HepG2 (cell line): ENCODE data around the gene MVB12A. TPM values are rescaled to one million over a fixed set of nuclear protein-coding genes. Genes with fewer than 3 reads are reported as not detected.
A peak's percentile ranks its signal among the peaks of the same experiment; 100 is the strongest.

Experiments used
- AHR ChIP-seq: IDR thresholded peaks from 2 replicates; pipeline ENCODE4 v1.6.1; 2018; ENCODE audit warnings: missing genetic modification reagents, missing compliant biosample characterization
- DMAP1 ChIP-seq: IDR thresholded peaks from 2 replicates; pipeline ENCODE4 v1.6.1; 2016
- KLF13 ChIP-seq: sonication (generic); formaldehyde crosslinking; IDR thresholded peaks from 2 replicates; pipeline ENCODE4 v1.4.0; 2020; ENCODE audit warnings: mild to moderate bottlenecking, missing genetic modification reagents
- RFXANK ChIP-seq: IDR thresholded peaks from 2 replicates; pipeline ENCODE4 v1.6.1; 2016
- THYN1 ChIP-seq: sonication (generic); formaldehyde crosslinking; IDR thresholded peaks from 2 replicates; pipeline ENCODE4 v1.8.1; 2023; ENCODE audit warnings: low read depth, mild to moderate bottlenecking, moderate library complexity, missing genetic modification reagents, borderline replicate concordance
- ZEB1 ChIP-seq: IDR thresholded peaks from 2 replicates; pipeline ENCODE4 v1.6.1; 2012; ENCODE audit warnings: mild to moderate bottlenecking, low read depth, inconsistent platforms; ENCODE audit not compliant: insufficient replicate concordance
- ZFP90 ChIP-seq: sonication (generic); formaldehyde crosslinking; IDR thresholded peaks from 2 replicates; pipeline ENCODE4 v1.8.0; 2022; ENCODE audit warnings: missing genetic modification reagents, mild to moderate bottlenecking, inconsistent platforms, borderline replicate concordance
- ZFY ChIP-seq: sonication (generic); formaldehyde crosslinking; IDR thresholded peaks from 2 replicates; pipeline ENCODE4 v1.4.0; 2020; ENCODE audit warnings: missing genetic modification reagents
- ZNF12 ChIP-seq: sonication (generic); formaldehyde crosslinking; IDR thresholded peaks from 2 replicates; pipeline ENCODE4 v1.5.0; 2020; ENCODE audit warnings: missing genetic modification reagents
- ZNF605 ChIP-seq: sonication (generic); formaldehyde crosslinking; IDR thresholded peaks from 2 replicates; pipeline ENCODE4 v1.8.0; 2022; ENCODE audit warnings: mild to moderate bottlenecking, missing genetic modification reagents
- ZNF614 ChIP-seq: IDR thresholded peaks from 2 replicates; pipeline ENCODE4 v1.6.1; 2018; ENCODE audit warnings: missing biosample characterization, missing genetic modification reagents, inconsistent platforms, borderline replicate concordance
- polyA plus RNA-seq, 8 experiments: library from polyadenylated mRNA; depleted of rRNA in 3 of 8; stranded (reverse) in 7 of 8; unstranded in 1 of 8; fragments of >200 nt; fragmentation: Illumina TruSeq in 4 of 8; extraction: Trizol in 4 of 8; gene quantifications; 2 replicates each; pipeline versions ENCODE4 v1.2.1 to v1.2.3, GENCODE V29; 2011 to 2016; ENCODE audit warnings: low read depth in 4 of 8, missing spikeins in 1 of 8, mixed read lengths in 1 of 8; ENCODE audit not compliant: insufficient read depth in 1 of 8
- total RNA-seq, 5 experiments: library from RNA; depleted of rRNA; stranded (reverse); fragments of >200 nt; fragmentation: Illumina TruSeq; extraction: Trizol; gene quantifications; 2 replicates each; pipeline ENCODE4 v1.2.3, GENCODE V29; 2016; ENCODE audit warnings: low read depth in 1 of 5
- TF ChIP-seq, protein P1 (sequence below): sonication (generic); formaldehyde crosslinking; IDR thresholded peaks from 2 replicates; pipeline ENCODE4 v1.5.1; 2020; ENCODE audit warnings: mild to moderate bottlenecking, missing genetic modification reagents
- TF ChIP-seq, protein P2 (sequence below): sonication (generic); formaldehyde crosslinking; IDR thresholded peaks from 2 replicates; pipeline ENCODE4 v1.8.1; 2023; ENCODE audit warnings: mild to moderate bottlenecking, missing genetic modification reagents
- TF ChIP-seq, protein P3 (sequence below): sonication (generic); formaldehyde crosslinking; IDR thresholded peaks from 2 replicates; pipeline ENCODE4 v1.5.0; 2020; ENCODE audit warnings: missing genetic modification reagents, mild to moderate bottlenecking, borderline replicate concordance
- TF ChIP-seq, protein P4 (sequence below): sonication (generic); formaldehyde crosslinking; IDR thresholded peaks from 2 replicates; pipeline ENCODE4 v1.5.0; 2020; ENCODE audit warnings: mild to moderate bottlenecking, missing genetic modification reagents
- TF ChIP-seq, protein P5 (sequence below): IDR thresholded peaks from 2 replicates; pipeline ENCODE4 v1.6.1; 2016; ENCODE audit warnings: missing genetic modification reagents, missing compliant biosample characterization
- TF ChIP-seq, protein P6 (sequence below): sonication (generic); formaldehyde crosslinking; IDR thresholded peaks from 2 replicates; pipeline ENCODE4 v1.5.0; 2020; ENCODE audit warnings: missing genetic modification reagents
- TF ChIP-seq, protein P7 (sequence below): sonication (generic); formaldehyde crosslinking; IDR thresholded peaks from 2 replicates; pipeline ENCODE4 v1.4.0; 2020; ENCODE audit warnings: missing genetic modification reagents; ENCODE audit errors: not compliant biosample characterization

Gene MVB12A
- total and polyA plus RNA-seq, 2 of the 13 experiments (the other 11 are each of a cell fraction or from before 2014, with no cell fraction given): 35.7 to 36.1 TPM

DNA sequence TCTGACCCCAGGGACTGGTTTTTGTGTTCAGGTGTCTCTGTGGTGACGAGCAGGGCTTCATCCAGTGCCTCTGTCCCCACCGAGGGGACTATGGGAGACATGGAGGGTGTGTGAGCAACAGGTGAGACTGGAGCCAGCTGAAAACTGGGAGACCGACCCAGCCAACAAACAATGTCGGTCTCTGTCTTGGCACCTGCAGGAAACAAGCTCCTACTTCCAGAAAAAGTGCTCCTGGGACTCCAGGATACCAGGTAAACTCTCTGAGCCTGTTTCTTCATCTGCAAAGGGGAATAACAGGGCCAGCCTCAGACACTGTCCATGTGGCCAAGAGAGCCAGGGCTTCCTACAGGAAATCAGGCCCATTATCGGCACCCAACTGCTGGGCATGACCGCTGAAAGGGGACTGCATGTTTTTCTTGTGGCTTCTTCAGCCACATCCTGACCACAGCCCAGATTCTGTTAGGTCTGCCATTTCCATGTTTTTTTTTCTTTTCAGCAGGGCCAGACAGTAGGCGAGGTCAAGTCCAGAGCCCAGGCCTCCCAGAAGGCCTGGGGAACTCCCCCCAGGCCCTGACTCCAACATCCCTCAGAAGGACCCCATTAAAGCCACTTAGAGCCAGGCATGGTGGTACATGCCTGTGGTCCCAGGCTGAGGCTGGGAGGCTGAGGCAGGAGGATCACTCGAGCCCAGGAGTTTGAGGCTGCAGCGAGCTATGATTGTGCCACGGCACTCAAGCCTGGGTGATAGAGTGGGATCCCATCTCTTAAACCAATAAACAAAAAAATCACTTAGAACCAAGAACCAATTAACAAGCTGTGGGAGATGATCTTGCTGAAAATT is 13.6 kb upstream of the MVB12A start (continued):
- TF ChIP-seq, protein P1, sequence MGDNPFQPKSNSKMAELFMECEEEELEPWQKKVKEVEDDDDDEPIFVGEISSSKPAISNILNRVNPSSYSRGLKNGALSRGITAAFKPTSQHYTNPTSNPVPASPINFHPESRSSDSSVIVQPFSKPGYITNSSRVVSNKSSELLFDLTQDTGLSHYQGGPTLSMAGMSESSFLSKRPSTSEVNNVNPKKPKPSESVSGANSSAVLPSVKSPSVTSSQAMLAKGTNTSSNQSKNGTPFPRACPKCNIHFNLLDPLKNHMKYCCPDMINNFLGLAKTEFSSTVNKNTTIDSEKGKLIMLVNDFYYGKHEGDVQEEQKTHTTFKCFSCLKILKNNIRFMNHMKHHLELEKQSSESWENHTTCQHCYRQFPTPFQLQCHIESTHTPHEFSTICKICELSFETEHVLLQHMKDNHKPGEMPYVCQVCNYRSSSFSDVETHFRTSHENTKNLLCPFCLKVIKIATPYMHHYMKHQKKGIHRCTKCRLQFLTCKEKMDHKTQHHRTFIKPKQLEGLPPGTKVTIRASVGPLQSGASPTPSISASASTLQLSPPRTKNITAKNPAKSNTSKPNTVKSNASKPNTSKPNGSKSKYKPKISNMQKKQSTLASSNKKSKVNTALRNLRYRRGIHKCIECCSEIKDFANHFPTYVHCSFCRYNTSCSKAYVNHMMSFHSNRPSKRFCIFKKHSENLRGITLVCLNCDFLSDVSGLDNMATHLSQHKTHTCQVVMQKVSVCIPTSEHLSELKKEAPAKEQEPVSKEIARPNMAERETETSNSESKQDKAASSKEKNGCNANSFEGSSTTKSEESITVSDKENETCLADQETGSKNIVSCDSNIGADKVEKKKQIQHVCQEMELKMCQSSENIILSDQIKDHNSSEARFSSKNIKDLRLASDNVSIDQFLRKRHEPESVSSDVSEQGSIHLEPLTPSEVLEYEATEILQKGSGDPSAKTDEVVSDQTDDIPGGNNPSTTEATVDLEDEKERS (CRISPR knock-in tag): no peak
- TF ChIP-seq ZFP90 (peak; percentile 31; the same call in 1 of the 2 replicates), KLF13 (no peak), RFXANK (no peak), ZNF12 (CRISPR knock-in tag) (no peak), ZNF614 (CRISPR knock-in tag) (peak; percentile 4; the same call in 1 of the 2 replicates), AHR (CRISPR knock-in tag) (0 out of 2 replicates have a peak, but pooled peaks have one; percentile 35), ZEB1 (no peak), DMAP1 (CRISPR knock-in tag) (peak; percentile 41; the same call in 1 of the 2 replicates), THYN1 (CRISPR knock-in tag) (no peak), ZFY (CRISPR knock-in tag) (no peak), ZNF605 (CRISPR knock-in tag) (no peak)
- TF ChIP-seq, protein P2, sequence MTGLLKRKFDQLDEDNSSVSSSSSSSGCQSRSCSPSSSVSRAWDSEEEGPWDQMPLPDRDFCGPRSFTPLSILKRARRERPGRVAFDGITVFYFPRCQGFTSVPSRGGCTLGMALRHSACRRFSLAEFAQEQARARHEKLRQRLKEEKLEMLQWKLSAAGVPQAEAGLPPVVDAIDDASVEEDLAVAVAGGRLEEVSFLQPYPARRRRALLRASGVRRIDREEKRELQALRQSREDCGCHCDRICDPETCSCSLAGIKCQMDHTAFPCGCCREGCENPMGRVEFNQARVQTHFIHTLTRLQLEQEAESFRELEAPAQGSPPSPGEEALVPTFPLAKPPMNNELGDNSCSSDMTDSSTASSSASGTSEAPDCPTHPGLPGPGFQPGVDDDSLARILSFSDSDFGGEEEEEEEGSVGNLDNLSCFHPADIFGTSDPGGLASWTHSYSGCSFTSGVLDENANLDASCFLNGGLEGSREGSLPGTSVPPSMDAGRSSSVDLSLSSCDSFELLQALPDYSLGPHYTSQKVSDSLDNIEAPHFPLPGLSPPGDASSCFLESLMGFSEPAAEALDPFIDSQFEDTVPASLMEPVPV: no peak
- TF ChIP-seq, protein P3, sequence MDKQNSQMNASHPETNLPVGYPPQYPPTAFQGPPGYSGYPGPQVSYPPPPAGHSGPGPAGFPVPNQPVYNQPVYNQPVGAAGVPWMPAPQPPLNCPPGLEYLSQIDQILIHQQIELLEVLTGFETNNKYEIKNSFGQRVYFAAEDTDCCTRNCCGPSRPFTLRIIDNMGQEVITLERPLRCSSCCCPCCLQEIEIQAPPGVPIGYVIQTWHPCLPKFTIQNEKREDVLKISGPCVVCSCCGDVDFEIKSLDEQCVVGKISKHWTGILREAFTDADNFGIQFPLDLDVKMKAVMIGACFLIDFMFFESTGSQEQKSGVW (CRISPR knock-in tag): no peak
- TF ChIP-seq, protein P4, sequence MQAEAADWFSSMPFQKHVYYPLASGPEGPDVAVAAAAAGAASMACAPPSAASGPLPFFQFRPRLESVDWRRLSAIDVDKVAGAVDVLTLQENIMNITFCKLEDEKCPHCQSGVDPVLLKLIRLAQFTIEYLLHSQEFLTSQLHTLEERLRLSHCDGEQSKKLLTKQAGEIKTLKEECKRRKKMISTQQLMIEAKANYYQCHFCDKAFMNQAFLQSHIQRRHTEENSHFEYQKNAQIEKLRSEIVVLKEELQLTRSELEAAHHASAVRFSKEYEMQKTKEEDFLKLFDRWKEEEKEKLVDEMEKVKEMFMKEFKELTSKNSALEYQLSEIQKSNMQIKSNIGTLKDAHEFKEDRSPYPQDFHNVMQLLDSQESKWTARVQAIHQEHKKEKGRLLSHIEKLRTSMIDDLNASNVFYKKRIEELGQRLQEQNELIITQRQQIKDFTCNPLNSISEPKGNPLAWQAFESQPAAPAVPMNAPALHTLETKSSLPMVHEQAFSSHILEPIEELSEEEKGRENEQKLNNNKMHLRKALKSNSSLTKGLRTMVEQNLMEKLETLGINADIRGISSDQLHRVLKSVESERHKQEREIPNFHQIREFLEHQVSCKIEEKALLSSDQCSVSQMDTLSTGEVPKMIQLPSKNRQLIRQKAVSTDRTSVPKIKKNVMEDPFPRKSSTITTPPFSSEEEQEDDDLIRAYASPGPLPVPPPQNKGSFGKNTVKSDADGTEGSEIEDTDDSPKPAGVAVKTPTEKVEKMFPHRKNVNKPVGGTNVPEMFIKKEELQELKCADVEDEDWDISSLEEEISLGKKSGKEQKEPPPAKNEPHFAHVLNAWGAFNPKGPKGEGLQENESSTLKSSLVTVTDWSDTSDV (CRISPR knock-in tag): no peak
- TF ChIP-seq, protein P5, sequence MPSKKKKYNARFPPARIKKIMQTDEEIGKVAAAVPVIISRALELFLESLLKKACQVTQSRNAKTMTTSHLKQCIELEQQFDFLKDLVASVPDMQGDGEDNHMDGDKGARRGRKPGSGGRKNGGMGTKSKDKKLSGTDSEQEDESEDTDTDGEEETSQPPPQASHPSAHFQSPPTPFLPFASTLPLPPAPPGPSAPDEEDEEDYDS (CRISPR knock-in tag): no peak
- TF ChIP-seq, protein P6, sequence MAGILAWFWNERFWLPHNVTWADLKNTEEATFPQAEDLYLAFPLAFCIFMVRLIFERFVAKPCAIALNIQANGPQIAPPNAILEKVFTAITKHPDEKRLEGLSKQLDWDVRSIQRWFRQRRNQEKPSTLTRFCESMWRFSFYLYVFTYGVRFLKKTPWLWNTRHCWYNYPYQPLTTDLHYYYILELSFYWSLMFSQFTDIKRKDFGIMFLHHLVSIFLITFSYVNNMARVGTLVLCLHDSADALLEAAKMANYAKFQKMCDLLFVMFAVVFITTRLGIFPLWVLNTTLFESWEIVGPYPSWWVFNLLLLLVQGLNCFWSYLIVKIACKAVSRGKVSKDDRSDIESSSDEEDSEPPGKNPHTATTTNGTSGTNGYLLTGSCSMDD (CRISPR knock-in tag): no peak
- TF ChIP-seq, protein P7, sequence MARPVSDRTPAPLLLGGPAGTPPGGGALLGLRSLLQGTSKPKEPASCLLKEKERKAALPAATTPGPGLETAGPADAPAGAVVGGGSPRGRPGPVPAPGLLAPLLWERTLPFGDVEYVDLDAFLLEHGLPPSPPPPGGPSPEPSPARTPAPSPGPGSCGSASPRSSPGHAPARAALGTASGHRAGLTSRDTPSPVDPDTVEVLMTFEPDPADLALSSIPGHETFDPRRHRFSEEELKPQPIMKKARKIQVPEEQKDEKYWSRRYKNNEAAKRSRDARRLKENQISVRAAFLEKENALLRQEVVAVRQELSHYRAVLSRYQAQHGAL (CRISPR knock-in tag): no peak
